GM10266 (cell line): ENCODE measurements around the gene CSTB.

Source experiments
- DNase-seq: peaks from one replicate; pipeline ENCODE4 v3.0.0; 2012; ENCODE audit errors: extremely low spot score
- TF ChIP-seq, protein P1 (sequence below): IDR thresholded peaks from 2 replicates; pipeline ENCODE4 v1.5.1; 2012; ENCODE audit warnings: mild to moderate bottlenecking, low read depth; ENCODE audit not compliant: control insufficient read depth, insufficient read depth; ENCODE audit errors: missing control alignments

Gene CSTB

DNA sequence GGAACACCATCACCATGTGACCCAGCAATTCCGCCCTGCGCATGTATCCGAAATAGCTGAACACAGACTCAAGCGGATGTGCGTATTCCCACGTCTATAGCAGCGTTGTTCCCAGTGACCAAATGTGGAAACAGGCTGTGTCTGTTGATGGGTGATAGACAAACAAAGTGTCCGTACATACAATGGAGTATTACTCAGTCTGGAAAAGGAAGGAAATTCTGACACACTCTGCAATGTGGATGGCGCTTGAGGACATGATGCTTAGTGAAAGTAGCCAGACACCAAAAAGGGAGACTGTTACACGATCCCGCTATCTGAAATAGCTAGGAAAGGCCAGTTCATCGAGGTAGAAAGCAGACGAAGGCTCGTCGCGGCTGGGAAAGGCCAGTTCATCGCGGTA, 31.4 kb downstream of the CSTB start:
- no peak for DNase-seq
- TF ChIP-seq, protein P1, sequence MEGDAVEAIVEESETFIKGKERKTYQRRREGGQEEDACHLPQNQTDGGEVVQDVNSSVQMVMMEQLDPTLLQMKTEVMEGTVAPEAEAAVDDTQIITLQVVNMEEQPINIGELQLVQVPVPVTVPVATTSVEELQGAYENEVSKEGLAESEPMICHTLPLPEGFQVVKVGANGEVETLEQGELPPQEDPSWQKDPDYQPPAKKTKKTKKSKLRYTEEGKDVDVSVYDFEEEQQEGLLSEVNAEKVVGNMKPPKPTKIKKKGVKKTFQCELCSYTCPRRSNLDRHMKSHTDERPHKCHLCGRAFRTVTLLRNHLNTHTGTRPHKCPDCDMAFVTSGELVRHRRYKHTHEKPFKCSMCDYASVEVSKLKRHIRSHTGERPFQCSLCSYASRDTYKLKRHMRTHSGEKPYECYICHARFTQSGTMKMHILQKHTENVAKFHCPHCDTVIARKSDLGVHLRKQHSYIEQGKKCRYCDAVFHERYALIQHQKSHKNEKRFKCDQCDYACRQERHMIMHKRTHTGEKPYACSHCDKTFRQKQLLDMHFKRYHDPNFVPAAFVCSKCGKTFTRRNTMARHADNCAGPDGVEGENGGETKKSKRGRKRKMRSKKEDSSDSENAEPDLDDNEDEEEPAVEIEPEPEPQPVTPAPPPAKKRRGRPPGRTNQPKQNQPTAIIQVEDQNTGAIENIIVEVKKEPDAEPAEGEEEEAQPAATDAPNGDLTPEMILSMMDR: no peak

- TF ChIP-seq, protein P1: no peak
- DNase-seq: no peak
These were observed 32.2 kb downstream of the CSTB start for GRCh38 chr21:43743947-43744346.

DNA sequence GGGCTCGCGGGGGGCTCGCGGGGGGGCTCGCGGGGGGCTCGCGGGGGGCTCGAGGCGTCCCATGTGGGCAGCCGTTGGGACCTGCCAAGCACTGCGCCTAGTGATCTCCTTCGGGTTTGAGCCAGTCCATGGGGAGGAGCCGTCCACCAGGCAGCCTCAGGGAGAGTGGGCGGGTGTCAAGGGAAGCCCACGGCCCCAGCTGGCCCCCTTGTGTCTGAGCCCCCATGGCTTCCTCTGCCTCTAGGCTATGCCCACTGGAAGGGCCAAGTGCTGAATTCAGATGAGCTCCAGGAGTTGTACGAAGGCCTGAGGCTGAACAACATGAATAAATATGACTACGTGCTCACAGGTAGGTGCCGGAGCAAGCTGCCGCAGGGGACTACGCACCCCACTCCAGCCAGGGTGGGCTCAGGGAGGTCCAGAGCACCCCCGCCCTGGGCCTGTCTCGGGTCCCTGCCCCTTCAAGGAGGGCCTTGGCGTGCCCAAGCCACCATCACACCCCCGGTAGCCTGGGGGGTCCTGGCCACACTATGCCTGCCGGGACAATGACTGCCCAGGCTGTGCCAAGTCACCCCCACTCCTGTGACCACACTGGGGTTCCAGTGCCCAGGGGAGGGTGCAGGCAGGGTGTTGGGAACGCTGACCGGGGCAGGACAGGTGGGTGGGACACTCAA, 34.5 kb downstream of the CSTB start:
- TF ChIP-seq, protein P1: no peak
- DNase-seq: no peak

DNA sequence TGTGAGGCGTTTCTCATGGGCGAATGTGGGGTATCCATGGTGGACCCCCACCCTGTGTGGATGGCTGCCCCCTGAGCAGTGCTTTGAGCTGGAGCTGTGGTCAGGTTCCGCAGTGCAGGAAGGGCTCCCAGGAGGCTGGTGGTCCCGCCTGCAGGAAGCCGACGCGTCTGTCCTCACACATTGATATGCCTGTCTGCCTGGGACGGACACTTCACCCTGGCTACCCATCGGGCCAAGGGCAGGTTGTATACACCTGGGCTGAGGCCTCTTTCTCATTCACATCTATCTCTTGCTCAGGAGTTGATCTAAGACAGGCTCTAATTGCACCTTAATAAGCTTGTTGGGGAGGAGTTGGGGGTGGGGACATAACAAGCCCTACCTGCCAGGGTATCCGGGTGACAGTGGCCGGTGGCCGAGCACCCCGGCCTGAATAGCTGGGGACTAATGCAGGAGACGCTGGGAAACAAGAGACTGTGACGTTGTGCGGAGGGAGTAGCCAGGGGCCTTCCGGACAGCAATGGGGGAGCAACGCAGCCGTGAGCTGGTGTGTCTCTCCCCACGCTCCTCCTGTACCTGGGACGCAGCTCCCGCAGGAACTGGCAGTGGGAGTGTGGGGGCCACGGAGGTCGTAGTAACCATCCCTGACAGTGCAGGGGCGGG, 35.5 kb downstream of the CSTB start:
- DNase-seq: no peak
- TF ChIP-seq, protein P1: no peak

GRCh38 chr21:43739621-43740435, 36.3 kb downstream of the CSTB start:
- TF ChIP-seq, protein P1: no peak
- no peak for DNase-seq

DNA sequence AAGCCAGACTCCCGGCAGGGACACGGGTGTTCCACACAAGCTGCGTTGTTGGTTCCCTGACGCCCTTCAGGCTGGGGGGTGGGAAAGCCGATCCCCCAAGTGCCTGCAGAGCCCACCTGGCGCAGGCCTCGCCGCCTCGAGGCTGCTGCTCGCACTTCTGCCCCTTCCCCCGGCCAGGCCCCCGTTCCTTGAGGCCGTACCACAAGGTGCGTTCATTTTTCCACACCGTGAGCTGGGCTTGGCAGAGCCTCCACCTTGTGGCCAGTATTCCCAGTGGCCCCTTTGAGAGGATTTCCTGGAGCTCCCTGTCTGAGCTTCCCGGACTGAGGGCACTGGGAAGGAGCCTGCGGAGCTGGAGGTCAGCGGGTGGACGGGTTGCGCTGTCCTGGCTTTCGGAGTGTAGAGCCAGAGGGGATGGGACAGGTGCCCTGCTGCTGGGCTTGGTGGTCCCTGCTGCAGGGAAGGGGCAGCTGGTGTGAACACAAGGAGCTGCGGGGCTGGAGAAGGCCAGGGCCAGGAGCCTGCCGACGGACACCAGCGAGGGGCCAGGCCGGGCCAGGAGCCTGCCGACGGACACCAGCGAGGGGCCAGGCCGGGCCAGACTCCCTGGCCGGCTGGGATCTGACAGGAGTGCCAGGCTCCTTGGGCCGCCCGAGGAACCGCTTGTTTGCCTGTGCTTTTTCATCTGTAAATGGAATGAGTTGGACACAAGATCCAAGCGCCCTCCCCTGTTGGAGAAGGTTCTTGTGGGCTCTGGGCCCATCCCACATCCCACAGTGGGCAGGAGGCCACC, 38.8 kb downstream of the CSTB start:
- no peak for DNase-seq

More for the DNA sequence above, 38.8 kb downstream of the CSTB start:
- TF ChIP-seq, protein P1: no peak
